K562 (cell line): ENCODE data around the gene WTAP. TPM values are rescaled to one million over a fixed set of nuclear protein-coding genes. Genes with fewer than 3 reads are reported as not detected.

Experiments used
- BHLHE40 ChIP-seq: IDR thresholded peaks from 2 replicates; pipeline ENCODE4 v1.6.1; 2011; ENCODE audit warnings: low read length, improper control_type of control experiment
- CUX1 ChIP-seq: fragments of 200-800 bp; sonication (Bioruptor generic); IDR thresholded peaks from 2 replicates; pipeline ENCODE4 v1.6.1; 2016; ENCODE audit warnings: missing genetic modification characterization, missing compliant biosample characterization
- DACH1 ChIP-seq: fragments of 450-650 bp; IDR thresholded peaks from 2 replicates; pipeline ENCODE4 v1.6.1; 2018; ENCODE audit not compliant: partially characterized antibody
- E2F3 ChIP-seq: fragments of 250-450 bp; sonication (Bioruptor Pico); IDR thresholded peaks from 2 replicates; pipeline ENCODE4 v1.4.0; 2020; ENCODE audit warnings: mild to moderate bottlenecking
- LCOR ChIP-seq: sonication (generic); formaldehyde crosslinking; IDR thresholded peaks from 2 replicates; pipeline ENCODE4 v1.8.0; 2022; ENCODE audit warnings: mild to moderate bottlenecking, missing genetic modification reagents
- MYBL2 ChIP-seq, 2 experiments: fragments of 450-650 bp in 1 of 2; sonication (generic) in 1 of 2; formaldehyde crosslinking in 1 of 2; IDR thresholded peaks; 2 replicates each; pipeline versions ENCODE4 v1.6.1 to v1.8.1; 2017 to 2022; ENCODE audit warnings: borderline replicate concordance in 1 of 2, inconsistent platforms in 1 of 2, low read depth in 1 of 2, mild to moderate bottlenecking in 1 of 2, missing genetic modification reagents in 1 of 2, moderate library complexity in 1 of 2
- SIN3B ChIP-seq: fragments of 450-650 bp; IDR thresholded peaks from 2 replicates; pipeline ENCODE4 v1.6.1; 2017; ENCODE audit warnings: low read depth, mild to moderate bottlenecking, moderate library complexity
- SIRT6 ChIP-seq: IDR thresholded peaks from one replicate; pipeline ENCODE4 v1.6.1; 2012; ENCODE audit warnings: low read depth, mild to moderate bottlenecking, control low read depth, inconsistent platforms, low read length, moderate library complexity
- SNIP1 ChIP-seq: fragments of 450-650 bp; IDR thresholded peaks from 2 replicates; pipeline ENCODE4 v1.7.1; 2017; ENCODE audit warnings: low read depth, mild to moderate bottlenecking
- TAF1 ChIP-seq: IDR thresholded peaks from 2 replicates; pipeline ENCODE4 v1.6.1; 2011; ENCODE audit warnings: mild to moderate bottlenecking, low read length, moderate library complexity; ENCODE audit not compliant: insufficient read depth, control insufficient read depth, severe bottlenecking; ENCODE audit errors: extremely low read depth
- TAL1 ChIP-seq: fragments of 450-650 bp; IDR thresholded peaks from 2 replicates; pipeline ENCODE4 v1.6.1; 2016; ENCODE audit warnings: mild to moderate bottlenecking
- TEAD2 ChIP-seq: fragments of 450-650 bp; IDR thresholded peaks from 2 replicates; pipeline ENCODE4 v1.6.1; 2016; ENCODE audit warnings: missing genetic modification characterization, control low read depth, missing compliant biosample characterization
- ZBTB1 ChIP-seq: sonication (generic); formaldehyde crosslinking; IDR thresholded peaks from 2 replicates; pipeline ENCODE4 v1.8.1; 2023; ENCODE audit warnings: missing genetic modification reagents, low read depth, mild to moderate bottlenecking, borderline replicate concordance
- ZNF395 ChIP-seq: fragments of 200-800 bp; sonication (Bioruptor generic); IDR thresholded peaks from 2 replicates; pipeline ENCODE4 v1.6.1; 2017; ENCODE audit warnings: missing genetic modification characterization, missing compliant biosample characterization
- polyA plus RNA-seq, 8 experiments: library from polyadenylated mRNA; depleted of rRNA in 4 of 8; stranded (reverse) in 5 of 8; unstranded in 3 of 8; fragments of >200 nt; fragmentation: Nextera tagmentation in 2 of 8; fragmentation: Illumina TruSeq in 1 of 8; extraction: Ambion mirVana in 2 of 8; extraction: Trizol in 1 of 8; gene quantifications; 2 replicates each; pipeline versions ENCODE4 v1.2.1 to v1.2.3, GENCODE V29; 2011 to 2014; ENCODE audit warnings: inconsistent platforms in 1 of 8, missing spikeins in 1 of 8
- total RNA-seq, 7 experiments: library from RNA; depleted of rRNA in 6 of 7; stranded (reverse); fragments of >200 nt in 6 of 7; fragmentation: Illumina TruSeq in 2 of 7; extraction: Trizol in 2 of 7; gene quantifications; 2 replicates each; pipeline versions ENCODE4 v1.2.1 to v1.2.3, GENCODE V29; 2011 to 2021; ENCODE audit warnings: low replicate concordance in 1 of 7
- TF ChIP-seq, protein P1 (sequence below), 3 experiments: fragments of 200-800 bp in 1 of 3; fragments of 250-450 bp in 1 of 3; fragments of 450-650 bp in 1 of 3; sonication (Bioruptor Pico) in 1 of 3; sonication (Bioruptor generic) in 1 of 3; formaldehyde crosslinking in 1 of 3; IDR thresholded peaks; 2 replicates each; pipeline versions ENCODE4 v1.6.1 to v1.8.0; 2016 to 2022; ENCODE audit warnings: mild to moderate bottlenecking in 2 of 3, missing genetic modification characterization in 2 of 3, missing compliant biosample characterization in 1 of 3, moderate library complexity in 1 of 3
- TF ChIP-seq, protein P2 (sequence below): sonication (generic); formaldehyde crosslinking; IDR thresholded peaks from 2 replicates; pipeline ENCODE4 v1.9.0; 2022; ENCODE audit warnings: mild to moderate bottlenecking, missing genetic modification reagents

The WTAP gene
- total and polyA plus RNA-seq, 9 of the 15 experiments (the other 6 are each of a cell fraction or from before 2014, with no cell fraction given), result 52.4 to 156 (median 110) TPM

DNA sequence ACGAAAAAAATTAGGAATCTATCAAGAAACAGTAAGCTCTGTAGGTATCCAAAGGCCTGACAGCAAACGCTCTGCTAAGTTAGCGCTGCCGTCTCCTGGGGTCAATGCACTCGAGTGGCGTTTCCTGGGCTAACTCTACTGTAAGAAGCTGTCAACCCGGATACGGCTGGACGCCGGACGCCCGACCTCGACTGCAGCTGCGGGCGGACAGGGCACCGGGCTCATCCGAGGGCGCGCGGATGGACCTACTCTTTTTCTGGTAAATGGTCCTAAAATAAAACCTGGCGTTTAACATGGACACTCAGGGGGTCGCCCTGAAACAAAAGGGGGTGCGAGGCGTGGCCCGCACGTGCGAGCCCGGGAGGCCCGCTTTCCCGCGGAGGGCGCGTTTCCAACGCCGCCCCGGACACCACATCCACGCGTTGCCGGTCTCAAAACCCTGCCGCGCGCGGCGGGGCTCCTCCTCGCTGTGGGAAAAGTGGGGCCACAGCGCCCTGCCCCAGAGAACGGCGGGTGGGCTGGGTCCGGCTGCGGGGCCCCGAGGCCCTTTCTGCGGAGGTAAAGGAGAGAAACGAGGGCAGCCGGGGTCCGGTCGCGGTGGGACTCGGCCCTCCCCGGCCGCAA, 61.6 kb downstream of the WTAP start (continued):
- TF ChIP-seq TAF1 (no peak), SIN3B (peak; percentile 8; the same call in 1 of the 2 replicates), ZBTB1 (peak; percentile 69; the same call in 1 of the 2 replicates), CUX1 (CRISPR knock-in tag) (no peak), TAL1 (no peak), MYBL2 (IDR thresholded peaks at IDR 0.05; ENCODE audit: low read depth) (no peak), MYBL2 (CRISPR knock-in tag; IDR thresholded peaks at IDR 0.05; ENCODE audit: borderline replicate concordance) (no peak), DACH1 (no peak), SIRT6 (no peak), ZNF395 (CRISPR knock-in tag) (peak; percentile 46; the same call in 1 of the 2 replicates), BHLHE40 (peak; percentile 85), TEAD2 (no peak), LCOR (CRISPR knock-in tag) (0 out of 2 replicates have a peak, but pooled peaks have one; percentile 28), SNIP1 (0 out of 2 replicates have a peak, but pooled peaks have one; percentile 23), E2F3 (peak; percentile 10; the same call in 1 of the 2 replicates)
- TF ChIP-seq, protein P1, sequence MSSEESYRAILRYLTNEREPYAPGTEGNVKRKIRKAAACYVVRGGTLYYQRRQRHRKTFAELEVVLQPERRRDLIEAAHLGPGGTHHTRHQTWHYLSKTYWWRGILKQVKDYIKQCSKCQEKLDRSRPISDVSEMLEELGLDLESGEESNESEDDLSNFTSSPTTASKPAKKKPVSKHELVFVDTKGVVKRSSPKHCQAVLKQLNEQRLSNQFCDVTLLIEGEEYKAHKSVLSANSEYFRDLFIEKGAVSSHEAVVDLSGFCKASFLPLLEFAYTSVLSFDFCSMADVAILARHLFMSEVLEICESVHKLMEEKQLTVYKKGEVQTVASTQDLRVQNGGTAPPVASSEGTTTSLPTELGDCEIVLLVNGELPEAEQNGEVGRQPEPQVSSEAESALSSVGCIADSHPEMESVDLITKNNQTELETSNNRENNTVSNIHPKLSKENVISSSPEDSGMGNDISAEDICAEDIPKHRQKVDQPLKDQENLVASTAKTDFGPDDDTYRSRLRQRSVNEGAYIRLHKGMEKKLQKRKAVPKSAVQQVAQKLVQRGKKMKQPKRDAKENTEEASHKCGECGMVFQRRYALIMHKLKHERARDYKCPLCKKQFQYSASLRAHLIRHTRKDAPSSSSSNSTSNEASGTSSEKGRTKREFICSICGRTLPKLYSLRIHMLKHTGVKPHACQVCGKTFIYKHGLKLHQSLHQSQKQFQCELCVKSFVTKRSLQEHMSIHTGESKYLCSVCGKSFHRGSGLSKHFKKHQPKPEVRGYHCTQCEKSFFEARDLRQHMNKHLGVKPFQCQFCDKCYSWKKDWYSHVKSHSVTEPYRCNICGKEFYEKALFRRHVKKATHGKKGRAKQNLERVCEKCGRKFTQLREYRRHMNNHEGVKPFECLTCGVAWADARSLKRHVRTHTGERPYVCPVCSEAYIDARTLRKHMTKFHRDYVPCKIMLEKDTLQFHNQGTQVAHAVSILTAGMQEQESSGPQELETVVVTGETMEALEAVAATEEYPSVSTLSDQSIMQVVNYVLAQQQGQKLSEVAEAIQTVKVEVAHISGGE (CRISPR knock-in tag; IDR thresholded peaks at IDR 0.05), result no peak
- TF ChIP-seq, protein P2, sequence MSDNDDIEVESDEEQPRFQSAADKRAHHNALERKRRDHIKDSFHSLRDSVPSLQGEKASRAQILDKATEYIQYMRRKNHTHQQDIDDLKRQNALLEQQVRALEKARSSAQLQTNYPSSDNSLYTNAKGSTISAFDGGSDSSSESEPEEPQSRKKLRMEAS, result peak; percentile 56; the same call in 1 of the 2 replicates
